Measurements from ENCODE around the gene C20orf96.
"Not testable (repeated sequence)": the region's sequence is repeated elsewhere in the genome, so short reads cannot be mapped to it uniquely, and the experiment has no call there.

The C20orf96 gene

GRCh38 chr20:290084-290831, at the start of gene C20orf96:
Gene C20orf96, minus strand, starts transcription at chr20:290750. Its CDS starts 140 bp downstream, at chr20:290610.
- DNase-seq, result peak; percentile 80

GRCh38 chr20:336040-336439, 45.5 kb upstream of the C20orf96 start:
- DNase-seq, result not testable (repeated sequence)

DNA sequence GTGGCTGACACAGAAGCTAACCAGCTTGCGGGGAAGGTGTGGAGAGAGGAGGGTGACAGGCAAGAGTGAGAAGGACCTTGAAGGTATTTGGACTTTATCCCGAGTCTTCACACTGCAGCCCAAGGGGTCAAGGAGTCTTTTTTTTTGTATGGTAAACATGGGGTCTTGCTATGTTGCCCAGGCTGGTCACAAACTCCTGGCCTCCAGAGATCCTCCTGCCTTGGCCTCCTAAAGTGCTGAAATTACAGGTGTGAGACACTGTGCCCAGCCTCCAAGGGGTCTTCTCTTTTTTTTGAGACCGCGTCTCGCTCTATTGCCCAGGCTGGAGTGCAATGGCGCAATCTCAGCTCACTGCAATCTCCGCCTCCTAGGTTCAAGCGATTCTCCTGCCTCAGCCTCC, 44.0 kb upstream of the C20orf96 start:
- DNase-seq, result no peak

- DNase-seq, result peak; percentile 42
Observed at GRCh38 chr20:330233-331149, 39.9 kb upstream of the C20orf96 start.

DNA sequence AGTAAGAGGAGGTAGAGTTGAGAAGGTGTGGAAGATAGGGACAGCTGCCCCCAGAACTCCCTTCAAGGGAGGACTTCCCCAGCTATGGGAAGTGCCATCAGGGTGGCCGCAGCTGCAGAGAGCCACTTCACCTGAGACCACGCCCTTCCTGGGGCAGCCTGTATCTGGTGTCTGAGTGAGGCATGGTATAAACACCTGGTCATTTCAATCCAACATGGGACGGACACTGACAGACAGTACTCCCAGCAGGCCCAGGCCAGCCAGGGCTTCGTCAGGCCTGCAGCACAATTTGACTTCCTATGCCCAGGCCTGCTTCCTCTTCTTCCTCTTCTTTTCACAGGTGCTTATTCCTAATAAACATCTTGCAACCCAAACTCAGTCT, 39.3 kb upstream of the C20orf96 start:
- DNase-seq, result no peak

- no peak for DNase-seq
Observed at GRCh38 chr20:328975-329695, 38.6 kb upstream of the C20orf96 start.

DNA sequence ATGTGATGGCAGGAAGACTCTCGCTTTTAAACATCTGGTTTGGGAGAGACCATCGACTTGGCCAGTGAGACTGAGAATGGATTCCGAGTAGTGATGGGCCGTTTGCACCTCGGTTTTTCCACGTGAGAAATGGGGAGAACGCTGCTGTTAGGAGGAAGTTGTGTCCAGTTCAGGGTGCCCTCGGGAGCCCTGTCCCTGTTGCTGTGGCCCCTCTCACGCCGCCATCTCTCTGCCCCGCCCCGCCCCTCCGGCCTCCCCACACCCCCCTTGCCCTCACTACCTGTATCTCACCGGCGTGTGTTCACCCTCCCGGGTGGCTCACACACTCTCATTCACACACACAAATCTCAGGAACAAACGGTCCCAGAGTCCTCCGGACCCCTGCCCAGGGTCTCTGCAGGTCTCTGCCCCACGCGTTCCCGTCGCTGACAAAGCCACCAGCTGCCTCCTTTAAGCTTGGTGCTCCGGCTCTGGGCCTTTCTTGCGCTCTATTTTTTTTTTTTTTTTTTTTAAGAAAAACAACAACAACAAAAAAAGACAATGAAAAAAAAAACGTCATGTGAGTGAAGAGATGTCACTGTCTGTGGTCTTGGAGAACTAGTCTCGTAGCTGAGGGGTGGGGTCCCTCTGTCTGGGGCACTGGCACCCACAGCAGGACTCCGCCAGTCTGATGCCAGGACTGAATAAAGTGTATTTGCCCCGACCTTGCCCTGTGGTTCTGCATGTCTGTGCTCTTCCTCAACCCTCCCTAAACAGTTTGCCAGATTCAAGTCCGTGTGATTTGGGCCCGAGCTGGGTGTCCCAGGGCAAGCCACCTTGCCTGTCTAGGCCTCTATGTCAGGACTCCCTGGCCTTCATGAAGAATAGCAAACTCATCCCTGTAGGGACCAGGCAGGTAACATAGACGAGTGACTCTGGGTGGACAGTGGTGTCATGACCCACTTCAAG, 37.8 kb upstream of the C20orf96 start:
- DNase-seq, result no peak

- DNase-seq, result peak; percentile 48
Observed at GRCh38 chr20:327186-328026, 36.9 kb upstream of the C20orf96 start.

GRCh38 chr20:326645-327185, 36.2 kb upstream of the C20orf96 start:
- DNase-seq, result no peak

DNA sequence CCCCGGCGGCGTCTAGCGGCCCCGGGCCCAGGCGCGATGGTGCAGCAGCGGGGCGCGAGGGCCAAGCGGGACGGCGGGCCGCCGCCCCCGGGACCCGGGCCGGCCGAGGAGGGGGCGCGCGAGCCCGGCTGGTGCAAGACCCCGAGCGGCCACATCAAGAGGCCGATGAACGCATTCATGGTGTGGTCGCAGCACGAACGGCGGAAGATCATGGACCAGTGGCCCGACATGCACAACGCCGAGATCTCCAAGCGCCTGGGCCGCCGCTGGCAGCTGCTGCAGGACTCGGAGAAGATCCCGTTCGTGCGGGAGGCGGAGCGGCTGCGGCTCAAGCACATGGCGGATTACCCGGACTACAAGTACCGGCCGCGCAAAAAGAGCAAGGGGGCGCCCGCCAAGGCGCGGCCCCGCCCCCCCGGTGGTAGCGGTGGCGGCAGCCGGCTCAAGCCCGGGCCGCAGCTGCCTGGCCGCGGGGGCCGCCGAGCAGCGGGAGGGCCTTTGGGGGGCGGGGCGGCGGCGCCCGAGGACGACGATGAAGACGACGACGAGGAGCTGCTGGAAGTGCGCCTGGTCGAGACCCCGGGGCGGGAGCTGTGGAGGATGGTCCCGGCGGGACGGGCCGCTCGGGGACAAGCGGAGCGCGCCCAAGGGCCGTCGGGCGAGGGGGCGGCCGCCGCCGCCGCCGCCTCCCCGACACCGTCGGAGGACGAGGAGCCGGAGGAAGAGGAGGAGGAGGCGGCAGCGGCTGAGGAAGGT, 35.5 kb upstream of the C20orf96 start:
- DNase-seq, result peak; percentile 32

DNA sequence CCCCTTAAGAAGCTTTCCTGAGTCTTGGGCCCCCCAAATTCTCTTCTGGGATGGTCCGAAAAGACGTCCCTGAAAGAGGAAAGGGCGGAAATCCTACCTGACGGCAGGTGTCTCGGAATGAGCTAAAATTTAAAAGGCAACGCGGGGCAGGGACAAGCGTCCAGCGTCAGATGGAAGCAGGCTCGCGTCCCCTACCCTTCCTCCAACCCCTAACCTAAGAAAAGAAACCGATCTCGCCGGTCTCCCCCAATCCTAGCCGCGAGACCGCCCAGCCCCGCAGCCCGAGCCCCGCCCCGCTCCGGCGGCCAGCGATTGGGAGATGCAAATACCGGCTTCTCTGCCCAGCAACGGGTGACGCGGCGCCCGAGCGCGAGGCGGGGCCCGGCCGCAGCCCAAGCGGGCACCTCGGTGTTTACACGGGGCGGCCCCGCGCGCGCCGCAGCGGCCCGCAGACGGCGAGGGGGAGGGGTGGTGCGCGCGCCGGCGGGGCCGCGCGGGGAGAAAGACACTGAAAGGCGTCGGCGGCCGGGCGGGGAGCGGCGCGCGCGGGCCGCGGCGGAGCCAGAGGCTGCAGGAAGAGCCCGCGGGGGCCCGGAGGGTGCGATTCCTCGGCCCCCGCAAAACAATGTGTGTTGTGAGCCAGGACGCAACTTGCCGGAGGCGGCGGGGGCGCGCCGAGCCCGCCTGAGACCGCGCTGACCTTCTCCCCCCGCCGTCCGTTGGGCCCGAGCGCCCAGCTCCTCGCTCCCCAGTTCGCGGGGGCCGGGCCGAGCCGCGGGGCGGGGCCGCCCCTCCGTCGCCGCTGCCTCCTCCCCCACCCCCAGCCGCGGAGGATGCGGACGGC, 34.7 kb upstream of the C20orf96 start, which contains the start of gene SOX12:
Gene SOX12, plus strand, starts transcription at position 508 of the 844 bp plus-strand sequence. CDS start 373 bp downstream, outside the sequence.
- peak; percentile 96 for DNase-seq

DNA sequence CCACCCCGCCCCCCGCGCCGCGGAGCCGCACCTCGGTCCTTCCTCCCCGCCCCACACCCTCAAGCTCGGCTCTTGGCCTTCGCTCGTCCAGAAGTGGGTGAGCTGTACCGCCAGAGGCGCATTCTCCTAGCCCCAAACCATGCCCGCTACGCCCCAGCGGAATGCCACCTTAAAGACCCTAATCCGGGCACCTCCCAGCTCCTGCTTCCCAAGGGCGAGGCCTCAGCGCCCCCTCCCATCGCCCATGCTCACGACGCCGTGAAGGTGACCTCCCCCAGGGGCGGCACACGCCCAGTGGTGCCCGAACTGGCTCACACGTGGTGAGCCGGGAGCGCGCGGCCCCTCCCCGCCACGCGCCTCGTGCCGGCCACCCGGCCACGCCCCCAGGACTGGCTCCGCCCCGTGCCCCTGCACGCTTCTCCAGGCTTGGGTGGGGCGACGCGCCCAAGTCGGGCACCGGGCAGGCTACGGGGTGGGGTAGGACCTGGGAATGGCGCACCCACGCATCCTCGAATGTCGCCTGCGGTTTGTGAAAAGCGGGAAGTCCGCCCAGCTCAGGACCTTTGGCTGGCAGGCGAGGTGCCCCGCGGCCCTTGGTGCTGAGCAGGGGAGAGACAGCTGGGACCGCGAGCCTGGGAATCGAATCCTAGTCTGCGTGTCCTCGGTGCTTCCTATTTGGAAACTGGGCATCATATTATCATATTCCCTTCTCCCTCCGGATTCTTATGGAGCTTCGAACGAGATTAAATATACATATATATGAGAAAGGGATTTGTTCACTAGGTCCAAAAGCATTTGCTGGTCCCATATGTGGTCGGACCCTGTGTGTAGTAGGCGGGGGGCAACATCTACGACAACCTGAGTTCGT, 33.9 kb upstream of the C20orf96 start:
- DNase-seq, result peak; percentile 89

GRCh38 chr20:316316-317068, 25.9 kb upstream of the C20orf96 start:
- no peak for DNase-seq

GRCh38 chr20:313948-314347, 23.4 kb upstream of the C20orf96 start:
- DNase-seq, result no peak

DNA sequence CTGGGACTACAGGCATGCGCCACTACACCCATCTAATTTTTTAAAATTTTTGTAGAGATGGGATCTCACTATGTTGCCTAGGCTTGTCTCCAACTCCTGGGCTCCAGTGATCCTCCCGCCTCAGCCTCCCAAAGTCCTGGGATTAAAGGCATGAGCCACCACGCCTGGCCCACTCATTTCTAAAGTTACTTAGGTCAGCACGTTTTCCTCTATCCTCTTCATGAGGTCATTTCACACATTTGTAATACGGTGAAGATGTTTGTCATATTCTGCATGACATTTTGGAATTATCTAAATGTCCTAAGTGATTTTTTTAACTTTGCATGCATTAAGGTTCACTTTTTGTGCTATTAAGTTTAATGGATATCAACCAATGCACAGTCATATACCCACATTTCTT, 22.9 kb upstream of the C20orf96 start:
- DNase-seq, result no peak

- DNase-seq, result no peak
Observed at GRCh38 chr20:312866-313265, 22.3 kb upstream of the C20orf96 start.

GRCh38 chr20:312067-312466, 21.5 kb upstream of the C20orf96 start:
- DNase-seq, result no peak

Measured in stimulated activated naive CD4-positive, alpha-beta T cell treated with Interleukin-2 at 50 U/mL for 16 hours (primary cell).